IMR-90 (cell line): Measurements from ENCODE around the gene TNNT1.

Experiments
- CTCF ChIP-seq: conservative IDR thresholded peaks from 2 replicates; pipeline ENCODE4 v1.5.1; 2012; ENCODE audit warnings: mild to moderate bottlenecking, low read depth, low read length, improper control_type of control experiment
- POLR2A ChIP-seq: IDR thresholded peaks from 2 replicates; pipeline ENCODE4 v1.6.1; 2012; ENCODE audit warnings: mild to moderate bottlenecking, low read depth, low read length
- SMC3 ChIP-seq: fragments of 150-350 bp; IDR thresholded peaks from 2 replicates; pipeline ENCODE4 v1.6.1; 2016; ENCODE audit warnings: low read depth, mild to moderate bottlenecking, antibody characterized with exemption, low read length, moderate library complexity

- TF ChIP-seq CTCF (no peak), POLR2A (no peak), SMC3 (no peak)
Observed at GRCh38 chr19:55119053-55119452, 30.0 kb downstream of the TNNT1 start.
